ENCODE results near the gene PIGO. TPM values are rescaled to one million over a fixed set of nuclear protein-coding genes. Genes with fewer than 3 reads are reported as not detected.

PIGO gene
- total and polyA plus RNA-seq, 10 of the 15 experiments (the other 5 are each of a cell fraction or from before 2014, with no cell fraction given): 8.2 to 23.3 (median 18.4) TPM

DNA sequence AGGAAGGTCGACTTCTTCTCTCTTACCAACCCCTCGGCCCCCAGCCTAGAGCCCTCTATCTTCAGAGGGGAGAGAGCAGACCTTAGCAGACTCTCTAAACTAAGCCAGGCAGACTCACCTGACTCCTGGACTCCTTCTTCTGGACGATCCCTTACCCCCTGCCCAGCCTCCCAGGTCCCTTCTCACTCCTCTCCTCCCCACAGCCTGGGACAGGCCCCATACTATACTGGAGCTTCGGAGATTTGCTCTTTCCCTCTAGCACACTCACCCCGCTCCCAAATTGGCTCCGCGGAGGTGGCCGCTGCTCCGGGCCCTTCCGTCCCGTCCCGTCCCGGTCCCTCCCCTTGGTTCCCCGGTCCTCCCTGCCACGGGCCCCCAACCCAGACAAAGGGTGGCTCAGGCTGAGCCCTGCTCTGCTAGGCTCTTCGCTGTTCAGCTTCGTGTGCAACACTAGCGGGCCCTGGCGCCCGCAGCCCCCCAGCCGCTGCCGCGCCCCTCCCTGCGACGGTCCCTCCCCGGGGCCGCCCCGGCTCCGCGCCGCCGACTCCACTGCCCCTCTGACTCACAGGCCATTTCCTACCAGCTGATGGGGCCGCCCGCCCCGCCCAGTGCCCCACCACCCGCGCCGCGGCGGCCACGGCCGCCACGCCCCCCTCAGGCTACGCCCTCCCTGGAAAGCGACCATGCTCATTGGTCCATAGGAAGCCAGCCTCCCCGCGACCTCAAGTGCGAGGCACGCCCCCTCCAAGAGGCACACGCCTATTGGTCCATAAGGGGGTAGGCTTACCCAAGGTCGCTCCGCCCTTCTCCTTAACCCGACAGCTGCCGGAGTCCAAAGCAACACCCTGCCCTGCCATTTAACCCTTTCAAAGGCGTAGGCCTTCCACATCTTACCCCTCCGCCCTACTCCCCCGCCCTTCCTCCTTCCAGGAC is 14.9 kb upstream of the PIGO start (continued):
- TF ChIP-seq MEF2B (IDR thresholded peaks at IDR 0.05; ENCODE audit: partially characterized antibody, poor library complexity, severe bottlenecking) (no peak), POLR2A (IDR thresholded peaks at IDR 0.05; ENCODE audit: low read depth, low read length) (peak; percentile 62; the same call in 1 of the 2 replicates), NFYB (IDR thresholded peaks at IDR 0.05; ENCODE audit: insufficient read depth, low read depth, low read length) (peak; percentile 37; the same call in 1 of the 2 replicates), LARP7 (IDR thresholded peaks at IDR 0.05) (peak; percentile 48), IKZF1 (conservative IDR thresholded peaks at IDR 0.05) (peak; percentile 31; the same call in 1 of the 2 replicates), MXI1 (IDR thresholded peaks at IDR 0.05; ENCODE audit: low read depth, low read length) (peak; percentile 65), SUZ12 (IDR thresholded peaks at IDR 0.05; ENCODE audit: unreplicated experiment) (no peak), GABPA (IDR thresholded peaks at IDR 0.05; ENCODE audit: low read depth) (no peak), CREM (IDR thresholded peaks at IDR 0.05; ENCODE audit: low read depth) (no peak), NR2F1 (conservative IDR thresholded peaks at IDR 0.05) (peak; percentile 57), DPF2 (IDR thresholded peaks at IDR 0.05) (peak; percentile 66; the same call in 1 of the 2 replicates), CHD2 (IDR thresholded peaks at IDR 0.05; ENCODE audit: borderline replicate concordance, low read depth, low read length) (0 out of 2 replicates have a peak, but pooled peaks have one; percentile 29)
- TF ChIP-seq, protein P1, sequence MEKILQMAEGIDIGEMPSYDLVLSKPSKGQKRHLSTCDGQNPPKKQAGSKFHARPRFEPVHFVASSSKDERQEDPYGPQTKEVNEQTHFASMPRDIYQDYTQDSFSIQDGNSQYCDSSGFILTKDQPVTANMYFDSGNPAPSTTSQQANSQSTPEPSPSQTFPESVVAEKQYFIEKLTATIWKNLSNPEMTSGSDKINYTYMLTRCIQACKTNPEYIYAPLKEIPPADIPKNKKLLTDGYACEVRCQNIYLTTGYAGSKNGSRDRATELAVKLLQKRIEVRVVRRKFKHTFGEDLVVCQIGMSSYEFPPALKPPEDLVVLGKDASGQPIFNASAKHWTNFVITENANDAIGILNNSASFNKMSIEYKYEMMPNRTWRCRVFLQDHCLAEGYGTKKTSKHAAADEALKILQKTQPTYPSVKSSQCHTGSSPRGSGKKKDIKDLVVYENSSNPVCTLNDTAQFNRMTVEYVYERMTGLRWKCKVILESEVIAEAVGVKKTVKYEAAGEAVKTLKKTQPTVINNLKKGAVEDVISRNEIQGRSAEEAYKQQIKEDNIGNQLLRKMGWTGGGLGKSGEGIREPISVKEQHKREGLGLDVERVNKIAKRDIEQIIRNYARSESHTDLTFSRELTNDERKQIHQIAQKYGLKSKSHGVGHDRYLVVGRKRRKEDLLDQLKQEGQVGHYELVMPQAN (conservative IDR thresholded peaks at IDR 0.05): peak; percentile 79
